Measurements from ENCODE around the gene AUH. TPM values are rescaled to one million over a fixed set of nuclear protein-coding genes. Genes with fewer than 3 reads are reported as not detected.

Gene AUH
- polyA plus RNA-seq, 1 donor from 2014 or later: 42.6 TPM

DNA sequence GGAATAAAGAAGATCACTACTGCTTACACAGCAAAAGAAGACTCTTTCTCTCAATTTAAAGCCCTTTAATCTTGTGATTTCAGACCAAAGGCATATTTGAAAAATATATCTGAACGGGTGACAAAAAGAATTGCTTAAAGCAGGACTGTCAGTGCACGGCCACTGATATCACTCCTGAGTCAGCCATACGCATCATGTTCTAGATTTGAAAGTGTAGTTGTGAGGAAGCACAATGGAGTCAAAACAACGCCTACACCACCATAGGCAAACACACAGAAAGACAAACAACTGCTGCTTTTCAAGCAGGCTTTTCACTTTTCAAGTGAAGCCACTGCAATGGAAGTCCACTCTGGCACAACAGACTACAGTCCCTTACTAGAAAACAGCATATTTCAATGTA is 141.7 kb downstream of the AUH start:
- Histone ChIP-seq H3F3A (ENCODE audit: insufficient read depth, low read length, poor library complexity, severe bottlenecking) (no peaks in the 10 kb centered on the region), H2AFZ (ENCODE audit: low read depth, low read length) (no peak overlapping the region), H3K9ac (ENCODE audit: low read length) (no peak overlapping the region), H3K27ac (ENCODE audit: low read length) (no peak overlapping the region), H3K27me3 (ENCODE audit: insufficient read depth, low read depth, low read length) (no peaks in the 10 kb centered on the region), H3K79me2 (replicated peaks; ENCODE audit: insufficient read depth, low read length) (no peaks in the 10 kb centered on the region), H3K4me2 (ENCODE audit: low read length) (no peak overlapping the region), H3K4me3 (ENCODE audit: low read length) (no peak overlapping the region), H4K20me1 (ENCODE audit: insufficient read depth) (no peaks in the 10 kb centered on the region), H3K9me3 (ENCODE audit: low read length) (no peaks in the 10 kb centered on the region), H3K36me3 (ENCODE audit: insufficient read depth, low read length) (no peaks in the 10 kb centered on the region), H3K9me2 (ENCODE audit: insufficient read depth, low read length) (no peaks in the 10 kb centered on the region)
- TF ChIP-seq EZH2 (IDR thresholded peaks at IDR 0.05; ENCODE audit: borderline replicate concordance, insufficient read depth, low read length, poor library complexity, severe bottlenecking) (no peak), TAF1 (IDR thresholded peaks at IDR 0.05; ENCODE audit: low read depth) (no peak), RAD21 (conservative IDR thresholded peaks at IDR 0.05) (no peak), SMC3 (conservative IDR thresholded peaks at IDR 0.05; ENCODE audit: poor library complexity) (no peak), POLR2AphosphoS5 (IDR thresholded peaks at IDR 0.05) (no peak), EP300 (conservative IDR thresholded peaks at IDR 0.05; ENCODE audit: poor library complexity, severe bottlenecking) (no peak), MXI1 (conservative IDR thresholded peaks at IDR 0.05; ENCODE audit: poor library complexity, severe bottlenecking) (no peak)
- TF ChIP-seq, protein P1, sequence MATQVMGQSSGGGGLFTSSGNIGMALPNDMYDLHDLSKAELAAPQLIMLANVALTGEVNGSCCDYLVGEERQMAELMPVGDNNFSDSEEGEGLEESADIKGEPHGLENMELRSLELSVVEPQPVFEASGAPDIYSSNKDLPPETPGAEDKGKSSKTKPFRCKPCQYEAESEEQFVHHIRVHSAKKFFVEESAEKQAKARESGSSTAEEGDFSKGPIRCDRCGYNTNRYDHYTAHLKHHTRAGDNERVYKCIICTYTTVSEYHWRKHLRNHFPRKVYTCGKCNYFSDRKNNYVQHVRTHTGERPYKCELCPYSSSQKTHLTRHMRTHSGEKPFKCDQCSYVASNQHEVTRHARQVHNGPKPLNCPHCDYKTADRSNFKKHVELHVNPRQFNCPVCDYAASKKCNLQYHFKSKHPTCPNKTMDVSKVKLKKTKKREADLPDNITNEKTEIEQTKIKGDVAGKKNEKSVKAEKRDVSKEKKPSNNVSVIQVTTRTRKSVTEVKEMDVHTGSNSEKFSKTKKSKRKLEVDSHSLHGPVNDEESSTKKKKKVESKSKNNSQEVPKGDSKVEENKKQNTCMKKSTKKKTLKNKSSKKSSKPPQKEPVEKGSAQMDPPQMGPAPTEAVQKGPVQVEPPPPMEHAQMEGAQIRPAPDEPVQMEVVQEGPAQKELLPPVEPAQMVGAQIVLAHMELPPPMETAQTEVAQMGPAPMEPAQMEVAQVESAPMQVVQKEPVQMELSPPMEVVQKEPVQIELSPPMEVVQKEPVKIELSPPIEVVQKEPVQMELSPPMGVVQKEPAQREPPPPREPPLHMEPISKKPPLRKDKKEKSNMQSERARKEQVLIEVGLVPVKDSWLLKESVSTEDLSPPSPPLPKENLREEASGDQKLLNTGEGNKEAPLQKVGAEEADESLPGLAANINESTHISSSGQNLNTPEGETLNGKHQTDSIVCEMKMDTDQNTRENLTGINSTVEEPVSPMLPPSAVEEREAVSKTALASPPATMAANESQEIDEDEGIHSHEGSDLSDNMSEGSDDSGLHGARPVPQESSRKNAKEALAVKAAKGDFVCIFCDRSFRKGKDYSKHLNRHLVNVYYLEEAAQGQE (IDR thresholded peaks at IDR 0.05; ENCODE audit: borderline replicate concordance): no peak
- TF ChIP-seq, protein P2, sequence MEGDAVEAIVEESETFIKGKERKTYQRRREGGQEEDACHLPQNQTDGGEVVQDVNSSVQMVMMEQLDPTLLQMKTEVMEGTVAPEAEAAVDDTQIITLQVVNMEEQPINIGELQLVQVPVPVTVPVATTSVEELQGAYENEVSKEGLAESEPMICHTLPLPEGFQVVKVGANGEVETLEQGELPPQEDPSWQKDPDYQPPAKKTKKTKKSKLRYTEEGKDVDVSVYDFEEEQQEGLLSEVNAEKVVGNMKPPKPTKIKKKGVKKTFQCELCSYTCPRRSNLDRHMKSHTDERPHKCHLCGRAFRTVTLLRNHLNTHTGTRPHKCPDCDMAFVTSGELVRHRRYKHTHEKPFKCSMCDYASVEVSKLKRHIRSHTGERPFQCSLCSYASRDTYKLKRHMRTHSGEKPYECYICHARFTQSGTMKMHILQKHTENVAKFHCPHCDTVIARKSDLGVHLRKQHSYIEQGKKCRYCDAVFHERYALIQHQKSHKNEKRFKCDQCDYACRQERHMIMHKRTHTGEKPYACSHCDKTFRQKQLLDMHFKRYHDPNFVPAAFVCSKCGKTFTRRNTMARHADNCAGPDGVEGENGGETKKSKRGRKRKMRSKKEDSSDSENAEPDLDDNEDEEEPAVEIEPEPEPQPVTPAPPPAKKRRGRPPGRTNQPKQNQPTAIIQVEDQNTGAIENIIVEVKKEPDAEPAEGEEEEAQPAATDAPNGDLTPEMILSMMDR (IDR thresholded peaks at IDR 0.05; ENCODE audit: poor library complexity, severe bottlenecking): no peak

DNA sequence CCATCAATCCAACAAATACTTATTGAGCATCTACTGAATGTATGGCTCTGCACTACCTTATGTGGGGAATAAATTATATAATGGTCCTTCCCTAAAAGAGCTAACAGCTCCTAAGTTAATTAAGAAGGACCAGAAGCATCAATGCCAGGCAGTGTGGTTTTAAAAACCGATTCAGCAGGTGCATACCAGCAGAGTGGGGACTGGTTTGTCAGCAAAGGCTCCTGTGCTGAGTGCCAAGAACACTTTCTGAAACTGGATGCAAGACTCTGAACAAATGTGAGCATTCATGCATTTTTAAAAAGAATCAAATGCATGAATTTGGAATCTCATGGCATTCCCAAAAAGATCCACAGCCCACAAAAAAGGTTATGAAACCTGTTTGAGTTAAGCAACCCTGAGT is 142.2 kb downstream of the AUH start:
- no peaks in the 10 kb centered on the region for H3K9me3 ChIP-seq (ENCODE audit: low read length)
- no peaks in the 10 kb centered on the region for H4K20me1 ChIP-seq (ENCODE audit: insufficient read depth)
- H3K27me3 ChIP-seq (ENCODE audit: insufficient read depth, low read depth, low read length): no peaks in the 10 kb centered on the region
- H3K36me3 ChIP-seq (ENCODE audit: insufficient read depth, low read length): no peaks in the 10 kb centered on the region
- H3K9ac ChIP-seq (ENCODE audit: low read length): no peak overlapping the region
- no peaks in the 10 kb centered on the region for H3K9me2 ChIP-seq (ENCODE audit: insufficient read depth, low read length)
- TF ChIP-seq RAD21 (conservative IDR thresholded peaks at IDR 0.05) (no peak), EZH2 (IDR thresholded peaks at IDR 0.05; ENCODE audit: borderline replicate concordance, insufficient read depth, low read length, poor library complexity, severe bottlenecking) (no peak), MXI1 (conservative IDR thresholded peaks at IDR 0.05; ENCODE audit: poor library complexity, severe bottlenecking) (no peak), EP300 (conservative IDR thresholded peaks at IDR 0.05; ENCODE audit: poor library complexity, severe bottlenecking) (no peak), SMC3 (conservative IDR thresholded peaks at IDR 0.05; ENCODE audit: poor library complexity) (no peak), TAF1 (IDR thresholded peaks at IDR 0.05; ENCODE audit: low read depth) (no peak), POLR2AphosphoS5 (IDR thresholded peaks at IDR 0.05) (no peak)
- TF ChIP-seq, protein P2 (IDR thresholded peaks at IDR 0.05; ENCODE audit: poor library complexity, severe bottlenecking): no peak
- TF ChIP-seq, protein P1 (IDR thresholded peaks at IDR 0.05; ENCODE audit: borderline replicate concordance): no peak
- H3F3A ChIP-seq (ENCODE audit: insufficient read depth, low read length, poor library complexity, severe bottlenecking): no peaks in the 10 kb centered on the region
- no peak overlapping the region for H2AFZ ChIP-seq (ENCODE audit: low read depth, low read length)
- no peak overlapping the region for H3K27ac ChIP-seq (ENCODE audit: low read length)
- H3K4me2 ChIP-seq (ENCODE audit: low read length): no peak overlapping the region
- no peaks in the 10 kb centered on the region for H3K79me2 ChIP-seq (replicated peaks; ENCODE audit: insufficient read depth, low read length)
- H3K4me3 ChIP-seq (ENCODE audit: low read length): no peak overlapping the region
